Ishikawa (cell line): ENCODE data around the gene FGD3.

Source experiments
- CEBPB ChIP-seq: IDR thresholded peaks from 2 replicates; pipeline ENCODE4 v1.6.1; 2012
- EP300 ChIP-seq: IDR thresholded peaks from 2 replicates; pipeline ENCODE4 v1.6.1; 2012; ENCODE audit warnings: borderline replicate concordance
- NFIC ChIP-seq: IDR thresholded peaks from 2 replicates; pipeline ENCODE4 v1.6.1; 2012
- RAD21 ChIP-seq: IDR thresholded peaks from 2 replicates; pipeline ENCODE4 v1.6.1; 2012; ENCODE audit warnings: low read depth
- TCF12 ChIP-seq: IDR thresholded peaks from 2 replicates; pipeline ENCODE4 v1.6.1; 2012; ENCODE audit warnings: low read depth
- YY1 ChIP-seq: IDR thresholded peaks from 2 replicates; pipeline ENCODE4 v1.6.1; 2012; ENCODE audit warnings: low read depth
- TF ChIP-seq, protein P1 (sequence below): IDR thresholded peaks from 2 replicates; pipeline ENCODE4 v1.6.1; 2012
- TF ChIP-seq, protein P2 (sequence below): IDR thresholded peaks from 2 replicates; pipeline ENCODE4 v1.6.1; 2012; ENCODE audit warnings: low read depth, mild to moderate bottlenecking
- TF ChIP-seq, protein P3 (sequence below): IDR thresholded peaks from 2 replicates; pipeline ENCODE4 v1.6.1; 2012

DNA sequence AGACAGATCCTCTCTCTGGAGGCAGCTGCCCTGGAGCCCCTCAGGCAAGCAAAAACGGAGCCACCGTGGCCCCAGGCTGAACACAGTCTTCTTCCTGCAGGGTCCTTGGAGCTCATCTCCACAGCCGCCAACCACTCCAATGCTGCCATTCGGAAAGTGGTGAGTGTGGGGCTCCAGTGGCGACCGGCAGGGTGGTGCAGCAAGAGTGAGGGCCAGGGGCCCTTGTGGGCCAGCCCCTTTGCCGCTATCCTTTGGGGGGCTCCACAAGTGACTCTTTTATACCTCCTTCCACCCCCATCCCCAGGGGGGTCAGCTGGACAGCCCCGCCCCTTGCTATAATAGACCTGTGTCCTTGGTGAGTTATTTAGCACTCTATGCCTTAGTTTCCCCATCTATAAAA lies 63.8 kb downstream of the FGD3 start:
- TF ChIP-seq CEBPB (no peak), YY1 (no peak), EP300 (no peak), RAD21 (no peak), TCF12 (no peak), NFIC (no peak)
- TF ChIP-seq, protein P1, sequence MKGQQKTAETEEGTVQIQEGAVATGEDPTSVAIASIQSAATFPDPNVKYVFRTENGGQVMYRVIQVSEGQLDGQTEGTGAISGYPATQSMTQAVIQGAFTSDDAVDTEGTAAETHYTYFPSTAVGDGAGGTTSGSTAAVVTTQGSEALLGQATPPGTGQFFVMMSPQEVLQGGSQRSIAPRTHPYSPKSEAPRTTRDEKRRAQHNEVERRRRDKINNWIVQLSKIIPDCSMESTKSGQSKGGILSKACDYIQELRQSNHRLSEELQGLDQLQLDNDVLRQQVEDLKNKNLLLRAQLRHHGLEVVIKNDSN, result no peak
- TF ChIP-seq, protein P2, sequence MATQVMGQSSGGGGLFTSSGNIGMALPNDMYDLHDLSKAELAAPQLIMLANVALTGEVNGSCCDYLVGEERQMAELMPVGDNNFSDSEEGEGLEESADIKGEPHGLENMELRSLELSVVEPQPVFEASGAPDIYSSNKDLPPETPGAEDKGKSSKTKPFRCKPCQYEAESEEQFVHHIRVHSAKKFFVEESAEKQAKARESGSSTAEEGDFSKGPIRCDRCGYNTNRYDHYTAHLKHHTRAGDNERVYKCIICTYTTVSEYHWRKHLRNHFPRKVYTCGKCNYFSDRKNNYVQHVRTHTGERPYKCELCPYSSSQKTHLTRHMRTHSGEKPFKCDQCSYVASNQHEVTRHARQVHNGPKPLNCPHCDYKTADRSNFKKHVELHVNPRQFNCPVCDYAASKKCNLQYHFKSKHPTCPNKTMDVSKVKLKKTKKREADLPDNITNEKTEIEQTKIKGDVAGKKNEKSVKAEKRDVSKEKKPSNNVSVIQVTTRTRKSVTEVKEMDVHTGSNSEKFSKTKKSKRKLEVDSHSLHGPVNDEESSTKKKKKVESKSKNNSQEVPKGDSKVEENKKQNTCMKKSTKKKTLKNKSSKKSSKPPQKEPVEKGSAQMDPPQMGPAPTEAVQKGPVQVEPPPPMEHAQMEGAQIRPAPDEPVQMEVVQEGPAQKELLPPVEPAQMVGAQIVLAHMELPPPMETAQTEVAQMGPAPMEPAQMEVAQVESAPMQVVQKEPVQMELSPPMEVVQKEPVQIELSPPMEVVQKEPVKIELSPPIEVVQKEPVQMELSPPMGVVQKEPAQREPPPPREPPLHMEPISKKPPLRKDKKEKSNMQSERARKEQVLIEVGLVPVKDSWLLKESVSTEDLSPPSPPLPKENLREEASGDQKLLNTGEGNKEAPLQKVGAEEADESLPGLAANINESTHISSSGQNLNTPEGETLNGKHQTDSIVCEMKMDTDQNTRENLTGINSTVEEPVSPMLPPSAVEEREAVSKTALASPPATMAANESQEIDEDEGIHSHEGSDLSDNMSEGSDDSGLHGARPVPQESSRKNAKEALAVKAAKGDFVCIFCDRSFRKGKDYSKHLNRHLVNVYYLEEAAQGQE, result no peak
- TF ChIP-seq, protein P3, sequence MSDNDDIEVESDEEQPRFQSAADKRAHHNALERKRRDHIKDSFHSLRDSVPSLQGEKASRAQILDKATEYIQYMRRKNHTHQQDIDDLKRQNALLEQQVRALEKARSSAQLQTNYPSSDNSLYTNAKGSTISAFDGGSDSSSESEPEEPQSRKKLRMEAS, result no peak
